Activated B cell treated with CpG ODN at 0.5 μM for 24 hours (primary cell): Measurements from ENCODE around the gene ID1. TPM values are rescaled to one million over a fixed set of nuclear protein-coding genes. Genes with fewer than 3 reads are reported as not detected.
A peak's percentile ranks its signal among the peaks of the same experiment; 100 is the strongest.
"Not testable (repeated sequence)": the region's sequence is repeated elsewhere in the genome, so short reads cannot be mapped to it uniquely, and the experiment has no call there.

Experiments
- ATAC-seq: fragments of 200-7000 bp; cut with Tn5 transposase; one replicate; pipeline ENCODE4 v1.10.0; 2021; ENCODE audit warnings: low read depth, mild to moderate bottlenecking, moderate library complexity
- CTCF ChIA-PET: fragments of 350-600 bp; sonication (Branson Sonifier 250); formaldehyde crosslinking; loops from one replicate; lab custom pipeline; 2021; ENCODE audit warnings: antibody characterized with exemption; lab: Charles Lee
- POLR2A ChIA-PET: fragments of 350-600 bp; sonication (Branson Sonifier 250); formaldehyde crosslinking; loops from one replicate; lab custom pipeline; 2021; ENCODE audit warnings: antibody characterized with exemption; lab: Charles Lee
- DNase-seq: peaks from one replicate; pipeline ENCODE4 v3.0.0; 2022
- H3K27ac Mint-ChIP-seq: one replicate; pipeline ENCODE4 v1.8.0; 2020; ENCODE audit warnings: mixed read lengths
- H3K27me3 Mint-ChIP-seq: one replicate; pipeline ENCODE4 v1.8.0; 2021; ENCODE audit warnings: mixed read lengths
- H3K36me3 Mint-ChIP-seq: one replicate; pipeline ENCODE4 v1.8.0; 2021; ENCODE audit warnings: low read depth, mixed read lengths
- H3K4me1 Mint-ChIP-seq: one replicate; pipeline ENCODE4 v1.8.0; 2021; ENCODE audit warnings: mixed read lengths
- H3K4me3 Mint-ChIP-seq: one replicate; pipeline ENCODE4 v1.8.0; 2020; ENCODE audit warnings: mild to moderate bottlenecking, mixed read lengths
- H3K9me3 Mint-ChIP-seq: one replicate; pipeline ENCODE4 v1.8.0; 2020; ENCODE audit warnings: mixed read lengths
- CTCF ChIP-seq: fragments of 200-600 bp; IDR thresholded peaks from one replicate; pipeline ENCODE4 v1.8.0; 2022; ENCODE audit warnings: antibody characterized with exemption, mild to moderate bottlenecking
- intact Hi-C: fragments of 100-400 bp; cut with micrococcal nuclease; formaldehyde crosslinking; loops from one replicate; pipeline ENCODE4 v1.15.1; 2024
- total RNA-seq: library from RNA; stranded (reverse); gene quantifications from 2 replicates; pipeline ENCODE4 v1.2.3, GENCODE V29; 2022

The ID1 gene
- total RNA-seq, 1 donor from 2014 or later: 0.60 TPM

DNA sequence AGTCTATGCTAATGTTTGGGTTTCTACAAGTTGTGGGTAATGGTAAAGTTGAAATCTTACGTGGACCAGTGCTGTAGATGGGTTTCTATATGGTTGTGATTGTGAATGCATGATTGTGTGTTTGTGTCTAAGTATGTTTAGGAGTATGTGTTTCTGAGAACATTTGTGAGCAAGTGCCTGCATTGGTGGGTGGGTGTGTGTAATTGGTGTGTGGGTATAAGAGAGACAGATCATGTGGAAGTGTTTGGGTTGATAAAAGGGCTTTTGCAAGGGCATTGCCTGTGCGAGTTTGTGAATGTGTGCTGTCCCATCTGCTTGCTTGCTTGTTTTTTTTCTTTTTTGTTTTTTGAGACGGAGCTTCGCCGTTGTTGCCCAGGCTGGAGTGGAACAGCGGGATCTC lies 25.8 kb upstream of the ID1 start:
- H3K4me1 Mint-ChIP-seq: no peaks in the 10 kb centered on the region
- no peak for TF ChIP-seq CTCF
- CTCF ChIA-PET: interaction anchor here (0.7 kb wide), 1 partner anchor 18 kb away, joined by 4 read pairs; no protein-coding TSS in a partner anchor
- no peak for ATAC-seq
- POLR2A ChIA-PET: interaction anchor here (0.7 kb wide), 1 partner anchor 15 kb away, joined by 5 read pairs; no protein-coding TSS in a partner anchor
- H3K27ac Mint-ChIP-seq: no peak overlapping the region
- DNase-seq: no peak
- H3K9me3 Mint-ChIP-seq: no peaks in the 10 kb centered on the region
- peaks cover 4% of the 10 kb centered on the region for H3K27me3 Mint-ChIP-seq
- H3K4me3 Mint-ChIP-seq: no peak overlapping the region
- no peaks in the 10 kb centered on the region for H3K36me3 Mint-ChIP-seq
- intact Hi-C loops: no loop called here

GRCh38 chr20:31579941-31580651 lies 25.0 kb upstream of the ID1 start:
- H3K36me3 Mint-ChIP-seq, H3K27ac Mint-ChIP-seq, H3K27me3 Mint-ChIP-seq, ATAC-seq, H3K4me1 Mint-ChIP-seq, DNase-seq, H3K9me3 Mint-ChIP-seq, intact Hi-C loops, H3K4me3 Mint-ChIP-seq: not testable (repeated sequence)
- ChIA-PET CTCF (interaction anchor here (0.7 kb wide), 1 partner anchor 17 kb away, joined by 4 read pairs; no protein-coding TSS in a partner anchor), POLR2A (interaction anchor here (0.7 kb wide), 1 partner anchor 14 kb away, joined by 5 read pairs; no protein-coding TSS in a partner anchor)

GRCh38 chr20:31580706-31581105 lies 24.4 kb upstream of the ID1 start:
- no peak overlapping the region for H3K27ac Mint-ChIP-seq
- TF ChIP-seq CTCF: no peak

GRCh38 chr20:31581391-31581790 lies 23.7 kb upstream of the ID1 start:
- Mint-ChIP-seq H3K36me3 (no peaks in the 10 kb centered on the region), H3K4me1 (no peaks in the 10 kb centered on the region), H3K9me3 (no peaks in the 10 kb centered on the region), H3K4me3 (no peak overlapping the region), H3K27me3 (peaks cover 12% of the 10 kb centered on the region), H3K27ac (no peak overlapping the region)
- ChIA-PET POLR2A (interaction anchor here (0.7 kb wide), 1 partner anchor 19 kb away, joined by 3 read pairs; no protein-coding TSS in a partner anchor), CTCF (no interaction called here)
- intact Hi-C loops: no loop called here
- no peak for ATAC-seq
- TF ChIP-seq CTCF: no peak
- DNase-seq: no peak

More at GRCh38 chr20:31580706-31581105, 24.4 kb upstream of the ID1 start:
- no peak overlapping the region for H3K4me3 Mint-ChIP-seq
- POLR2A ChIA-PET: interaction anchor here (0.7 kb wide), 1 partner anchor 18 kb away, joined by 3 read pairs; no protein-coding TSS in a partner anchor
- DNase-seq: no peak
- intact Hi-C loops: no loop called here
- no peak for ATAC-seq
- H3K27me3 Mint-ChIP-seq: peaks cover 10% of the 10 kb centered on the region
- CTCF ChIA-PET: no interaction called here
- H3K4me1 Mint-ChIP-seq: no peaks in the 10 kb centered on the region
- H3K36me3 Mint-ChIP-seq: no peaks in the 10 kb centered on the region
- no peaks in the 10 kb centered on the region for H3K9me3 Mint-ChIP-seq

GRCh38 chr20:31587545-31588389 lies 17.3 kb upstream of the ID1 start:
- Mint-ChIP-seq H3K27ac (no peak overlapping the region), H3K9me3 (no peaks in the 10 kb centered on the region), H3K4me3 (peak overlapping the region; percentile 78), H3K4me1 (peaks cover 8% of the 10 kb centered on the region), H3K36me3 (no peaks in the 10 kb centered on the region), H3K27me3 (peaks cover 24% of the 10 kb centered on the region)
- TF ChIP-seq CTCF: no peak
- DNase-seq (no peak), ATAC-seq (peak; percentile 61)
- ChIA-PET CTCF (interaction anchor here (1.1 to 1.3 kb wide), 3 partner anchors 25 to 136 kb away, joined by 3 to 5 read pairs (median 4); no protein-coding TSS in a partner anchor), POLR2A (interaction anchor here (1.2 kb wide), 1 partner anchor 15 kb away, joined by 7 read pairs; no protein-coding TSS in a partner anchor)
- intact Hi-C loops: loop anchor here (2.0 kb wide), 2 partner anchors 15 to 17 kb away; partner anchors contain the start of gene ID1
